Activated CD8-positive, alpha-beta memory T cell treated with anti-CD3 and anti-CD28 coated beads, Interleukin-2, amount 50 U/mL, for 4 hours (primary cell): ENCODE results near the gene RAB11FIP4.

Source experiments
- DNase-seq: peaks from one replicate; pipeline ENCODE4 v3.0.0-alpha.2; 2020

Gene RAB11FIP4

GRCh38 chr17:31573861-31574260, 182.4 kb downstream of the RAB11FIP4 start:
- no peak for DNase-seq

- no peak for DNase-seq
Measured at GRCh38 chr17:31574458-31574857, 183.0 kb downstream of the RAB11FIP4 start.

GRCh38 chr17:31575043-31575442, 183.6 kb downstream of the RAB11FIP4 start:
- DNase-seq, result no peak

GRCh38 chr17:31579265-31579664, 187.8 kb downstream of the RAB11FIP4 start:
- no peak for DNase-seq

GRCh38 chr17:31580316-31580705, 188.8 kb downstream of the RAB11FIP4 start:
- no peak for DNase-seq

GRCh38 chr17:31580706-31581490, 189.4 kb downstream of the RAB11FIP4 start:
- DNase-seq, result no peak

- no peak for DNase-seq
Measured at GRCh38 chr17:31581491-31581890, 190.0 kb downstream of the RAB11FIP4 start.

- no peak for DNase-seq
Measured at GRCh38 chr17:31582151-31582907, 190.9 kb downstream of the RAB11FIP4 start.

- DNase-seq, result no peak
Measured at GRCh38 chr17:31583772-31584356, 192.4 kb downstream of the RAB11FIP4 start.

- no peak for DNase-seq
Measured at GRCh38 chr17:31584438-31585279, 193.2 kb downstream of the RAB11FIP4 start.

GRCh38 chr17:31585280-31585630, 193.8 kb downstream of the RAB11FIP4 start:
- no peak for DNase-seq

GRCh38 chr17:31586946-31587345, 195.5 kb downstream of the RAB11FIP4 start:
- no peak for DNase-seq

- DNase-seq, result no peak
Measured at GRCh38 chr17:31587462-31587861, 196.0 kb downstream of the RAB11FIP4 start.
